ENCODE measurements around the gene SCAF8. TPM values are rescaled to one million over a fixed set of nuclear protein-coding genes. Genes with fewer than 3 reads are reported as not detected.
"Not testable (repeated sequence)": the region's sequence is repeated elsewhere in the genome, so short reads cannot be mapped to it uniquely, and the experiment has no call there.

The SCAF8 gene
- total RNA-seq, 1 experiment from 2014 or later = 44.8 TPM

DNA sequence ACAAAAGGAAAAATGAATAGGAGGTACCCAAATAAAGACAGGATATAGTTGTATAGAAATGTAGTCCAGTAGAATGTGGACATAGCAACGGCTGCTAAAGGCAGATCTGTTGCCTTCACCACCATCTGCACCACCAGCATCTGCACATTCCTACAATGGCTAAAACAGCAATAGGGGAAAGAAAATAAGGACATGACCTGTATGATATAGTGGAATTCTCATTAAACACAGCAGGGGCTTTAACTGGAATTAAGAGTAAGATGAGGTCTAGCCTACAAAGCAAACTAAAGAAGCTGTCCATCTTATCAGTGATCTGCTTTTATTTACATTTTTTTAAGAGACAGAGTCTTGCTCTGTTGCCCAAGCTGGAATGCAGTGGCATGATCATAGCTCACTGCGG is 26.8 kb upstream of the SCAF8 start:
- DNase-seq = no peak
- Histone ChIP-seq H3K4me1 (ENCODE audit: low read length) (no peaks in the 10 kb centered on the region), H3K36me3 (ENCODE audit: insufficient read depth, low read length) (no peaks in the 10 kb centered on the region), H3K9me3 (ENCODE audit: low read length) (no peaks in the 10 kb centered on the region), H3K79me2 (ENCODE audit: low read length) (no peaks in the 10 kb centered on the region), H3K9me2 (replicated peaks; ENCODE audit: insufficient read depth, low read length) (no peaks in the 10 kb centered on the region), H3K4me2 (ENCODE audit: low read depth, low read length, poor library complexity, severe bottlenecking) (no peak overlapping the region), H3K27me3 (ENCODE audit: low read length) (no peaks in the 10 kb centered on the region), H2AFZ (ENCODE audit: low read length) (no peak overlapping the region), H3K4me3 (ENCODE audit: low read length) (no peak overlapping the region), H4K20me1 (ENCODE audit: insufficient read depth, low read depth, low read length) (no peaks in the 10 kb centered on the region), H3K27ac (ENCODE audit: low read length) (no peak overlapping the region), H3K9ac (ENCODE audit: low read length) (no peak overlapping the region)

DNA sequence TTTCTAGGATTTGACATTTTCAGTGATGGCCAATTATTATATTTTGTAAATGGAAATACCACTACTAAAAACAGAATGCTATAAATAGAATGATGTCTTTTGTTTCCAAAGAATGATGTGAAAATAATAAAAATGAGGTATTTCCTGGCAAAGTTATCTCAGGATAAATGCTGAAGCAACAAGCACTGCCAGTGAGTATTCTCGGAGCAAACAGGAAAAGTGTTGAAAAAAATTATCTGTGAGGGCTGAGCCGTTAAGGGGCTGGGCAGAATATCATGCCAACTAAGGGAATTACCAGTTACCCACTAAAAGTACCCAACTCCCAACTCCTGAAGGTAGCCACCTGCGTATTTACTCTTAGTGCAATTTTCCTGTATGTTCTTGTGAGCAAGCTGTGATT is 23.6 kb upstream of the SCAF8 start:
- H3K27ac ChIP-seq (ENCODE audit: low read length) = no peak overlapping the region
- no peaks in the 10 kb centered on the region for H3K27me3 ChIP-seq (ENCODE audit: low read length)
- no peaks in the 10 kb centered on the region for H3K4me1 ChIP-seq (ENCODE audit: low read length)
- H3K36me3 ChIP-seq (ENCODE audit: insufficient read depth, low read length) = no peaks in the 10 kb centered on the region
- H3K9me2 ChIP-seq (replicated peaks; ENCODE audit: insufficient read depth, low read length) = no peaks in the 10 kb centered on the region
- H3K9me3 ChIP-seq (ENCODE audit: low read length) = no peaks in the 10 kb centered on the region
- no peak overlapping the region for H2AFZ ChIP-seq (ENCODE audit: low read length)
- H3K4me3 ChIP-seq (ENCODE audit: low read length) = no peak overlapping the region
- H4K20me1 ChIP-seq (ENCODE audit: insufficient read depth, low read depth, low read length) = no peaks in the 10 kb centered on the region
- DNase-seq = no peak
- no peak overlapping the region for H3K4me2 ChIP-seq (ENCODE audit: low read depth, low read length, poor library complexity, severe bottlenecking)
- no peak overlapping the region for H3K9ac ChIP-seq (ENCODE audit: low read length)
- H3K79me2 ChIP-seq (ENCODE audit: low read length) = no peaks in the 10 kb centered on the region

DNA sequence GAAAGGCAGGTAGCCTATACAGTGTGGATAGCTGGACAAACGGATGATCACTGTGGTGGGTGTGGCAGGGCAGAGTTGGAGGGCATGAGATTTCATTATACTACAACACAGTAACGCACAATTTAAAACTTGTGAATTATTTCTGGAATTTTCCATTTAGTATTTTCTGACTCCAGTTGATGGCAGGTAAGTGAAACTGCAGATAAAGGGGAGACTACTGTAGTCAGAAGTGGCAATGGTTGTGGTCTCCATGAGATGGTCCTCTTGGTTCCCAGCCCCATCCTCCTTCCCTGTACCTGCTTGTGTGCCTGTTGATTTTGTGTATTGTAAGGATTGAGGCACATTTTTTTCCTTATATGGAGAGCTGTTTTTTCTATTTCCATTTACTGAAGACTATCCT is 22.5 kb upstream of the SCAF8 start:
- DNase-seq = no peak
- Histone ChIP-seq H3K27ac (ENCODE audit: low read length) (no peak overlapping the region), H3K4me1 (ENCODE audit: low read length) (no peaks in the 10 kb centered on the region), H3K4me3 (ENCODE audit: low read length) (no peak overlapping the region), H3K9me2 (replicated peaks; ENCODE audit: insufficient read depth, low read length) (0 out of 2 replicates have a peak, but pooled peaks cover 3% of the 10 kb centered on the region), H3K4me2 (ENCODE audit: low read depth, low read length, poor library complexity, severe bottlenecking) (no peak overlapping the region), H3K9ac (ENCODE audit: low read length) (no peak overlapping the region), H3K79me2 (ENCODE audit: low read length) (no peaks in the 10 kb centered on the region), H4K20me1 (ENCODE audit: insufficient read depth, low read depth, low read length) (no peaks in the 10 kb centered on the region), H3K9me3 (ENCODE audit: low read length) (no peaks in the 10 kb centered on the region), H2AFZ (ENCODE audit: low read length) (no peak overlapping the region), H3K36me3 (ENCODE audit: insufficient read depth, low read length) (no peaks in the 10 kb centered on the region), H3K27me3 (ENCODE audit: low read length) (no peaks in the 10 kb centered on the region)

DNA sequence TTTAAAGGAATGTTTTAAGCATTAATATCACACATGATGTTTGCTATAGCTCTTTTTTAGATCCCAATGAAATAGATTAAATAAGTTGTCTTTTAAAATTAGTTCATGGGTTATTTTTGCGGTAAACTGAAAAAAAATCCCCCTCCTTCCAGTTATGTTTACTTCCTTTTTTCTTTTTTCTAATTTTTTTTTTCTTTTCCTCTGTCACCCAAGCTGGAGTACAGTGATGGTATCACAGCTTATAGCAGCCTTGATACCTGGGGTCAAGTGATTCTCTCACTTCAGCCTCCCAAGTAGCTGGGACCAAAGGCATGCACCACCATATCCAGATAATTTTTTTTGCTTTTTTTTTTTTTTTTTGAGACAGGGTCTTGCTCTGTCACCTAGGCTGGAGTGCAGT is 17.8 kb upstream of the SCAF8 start:
- H3K4me1 ChIP-seq (ENCODE audit: low read length) = no peaks in the 10 kb centered on the region
- no peaks in the 10 kb centered on the region for H3K36me3 ChIP-seq (ENCODE audit: insufficient read depth, low read length)
- no peak overlapping the region for H3K9ac ChIP-seq (ENCODE audit: low read length)
- DNase-seq = no peak
- no peak overlapping the region for H3K4me3 ChIP-seq (ENCODE audit: low read length)
- no peaks in the 10 kb centered on the region for H3K79me2 ChIP-seq (ENCODE audit: low read length)
- H3K9me3 ChIP-seq (ENCODE audit: low read length) = no peaks in the 10 kb centered on the region
- no peaks in the 10 kb centered on the region for H4K20me1 ChIP-seq (ENCODE audit: insufficient read depth, low read depth, low read length)
- H3K27me3 ChIP-seq (ENCODE audit: low read length) = no peaks in the 10 kb centered on the region
- H3K9me2 ChIP-seq (replicated peaks; ENCODE audit: insufficient read depth, low read length) = 0 out of 2 replicates have a peak, but pooled peaks cover 3% of the 10 kb centered on the region
- H3K27ac ChIP-seq (ENCODE audit: low read length) = no peak overlapping the region
- no peak overlapping the region for H3K4me2 ChIP-seq (ENCODE audit: low read depth, low read length, poor library complexity, severe bottlenecking)
- H2AFZ ChIP-seq (ENCODE audit: low read length) = no peak overlapping the region

DNA sequence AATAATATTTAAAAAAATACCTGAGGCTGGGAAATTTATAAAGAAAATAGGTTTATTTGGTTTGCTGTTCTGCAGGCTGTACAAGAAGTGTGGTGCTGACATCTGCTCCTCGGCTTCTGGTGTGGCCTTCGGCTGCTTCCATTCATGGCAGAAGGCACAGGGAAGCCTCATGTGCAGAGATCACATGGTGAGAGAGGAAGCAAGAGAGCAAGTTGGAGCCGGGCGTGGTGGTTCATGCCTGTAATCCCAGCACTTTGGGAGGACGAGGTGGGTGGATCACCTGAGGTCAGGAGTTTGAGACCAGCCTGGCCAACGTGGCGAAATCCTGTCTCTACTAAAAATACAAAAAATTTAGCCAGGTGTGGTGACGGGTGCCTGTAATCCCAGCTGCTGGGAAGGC is 16.9 kb upstream of the SCAF8 start:
- H3K9me2 ChIP-seq (replicated peaks; ENCODE audit: insufficient read depth, low read length); H3K9me3 ChIP-seq (ENCODE audit: low read length); H3K36me3 ChIP-seq (ENCODE audit: insufficient read depth, low read length); H3K4me1 ChIP-seq (ENCODE audit: low read length); H4K20me1 ChIP-seq (ENCODE audit: insufficient read depth, low read depth, low read length); H3K27ac ChIP-seq (ENCODE audit: low read length); H3K4me2 ChIP-seq (ENCODE audit: low read depth, low read length, poor library complexity, severe bottlenecking); H2AFZ ChIP-seq (ENCODE audit: low read length); H3K79me2 ChIP-seq (ENCODE audit: low read length); H3K4me3 ChIP-seq (ENCODE audit: low read length); DNase-seq; H3K9ac ChIP-seq (ENCODE audit: low read length); H3K27me3 ChIP-seq (ENCODE audit: low read length): not testable (repeated sequence)

DNA sequence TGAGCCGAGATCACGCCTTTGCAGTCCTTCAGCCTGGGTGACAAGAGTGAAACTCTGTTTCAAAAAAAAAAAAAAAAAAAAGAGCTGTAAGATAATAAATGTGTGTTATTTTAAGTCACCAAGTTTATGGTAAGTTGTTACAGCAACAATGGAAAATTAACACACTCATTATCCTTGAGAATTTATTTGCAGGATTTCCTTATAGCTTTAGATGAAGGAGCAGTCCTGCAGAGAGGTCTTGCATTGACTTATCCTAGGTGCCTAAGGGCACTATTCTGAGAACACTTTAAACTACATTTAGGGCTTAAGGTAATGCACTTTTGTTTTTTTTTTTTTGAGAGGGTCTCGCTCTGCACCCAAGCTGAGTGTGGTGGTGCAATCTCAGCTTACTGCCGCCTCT is 13.8 kb upstream of the SCAF8 start:
- Histone ChIP-seq H4K20me1 (ENCODE audit: insufficient read depth, low read depth, low read length) (no peaks in the 10 kb centered on the region), H3K36me3 (ENCODE audit: insufficient read depth, low read length) (no peaks in the 10 kb centered on the region), H3K4me1 (ENCODE audit: low read length) (no peaks in the 10 kb centered on the region), H3K4me3 (ENCODE audit: low read length) (no peak overlapping the region), H3K9me2 (replicated peaks; ENCODE audit: insufficient read depth, low read length) (0 out of 2 replicates have a peak, but pooled peaks cover 3% of the 10 kb centered on the region), H3K27me3 (ENCODE audit: low read length) (no peaks in the 10 kb centered on the region), H3K9me3 (ENCODE audit: low read length) (no peaks in the 10 kb centered on the region), H3K27ac (ENCODE audit: low read length) (no peak overlapping the region), H3K9ac (ENCODE audit: low read length) (no peak overlapping the region), H3K4me2 (ENCODE audit: low read depth, low read length, poor library complexity, severe bottlenecking) (no peak overlapping the region), H3K79me2 (ENCODE audit: low read length) (no peaks in the 10 kb centered on the region), H2AFZ (ENCODE audit: low read length) (no peak overlapping the region)
- DNase-seq = no peak

DNA sequence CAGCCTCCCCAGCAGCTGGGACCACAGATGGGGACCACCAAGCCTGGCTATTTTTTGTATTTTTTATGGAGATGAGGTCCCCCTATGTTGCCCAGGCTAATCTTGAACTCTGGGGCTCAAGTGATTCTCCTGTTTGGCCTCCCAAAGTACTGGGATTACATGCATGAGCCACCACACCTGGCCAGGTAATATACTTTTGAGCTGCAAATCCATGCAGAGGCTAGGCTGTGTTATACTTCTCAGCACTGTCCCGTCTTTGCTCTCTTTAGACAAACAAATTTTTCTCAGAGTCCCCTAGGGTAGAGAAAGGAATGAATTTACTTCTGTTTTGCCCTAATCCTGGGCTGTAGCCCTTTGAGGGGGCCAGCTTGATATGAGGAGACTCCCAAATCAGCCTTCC is 13.4 kb upstream of the SCAF8 start:
- no peak overlapping the region for H3K27ac ChIP-seq (ENCODE audit: low read length)
- no peak overlapping the region for H2AFZ ChIP-seq (ENCODE audit: low read length)
- no peak overlapping the region for H3K9ac ChIP-seq (ENCODE audit: low read length)
- H3K27me3 ChIP-seq (ENCODE audit: low read length) = no peaks in the 10 kb centered on the region
- no peaks in the 10 kb centered on the region for H3K9me3 ChIP-seq (ENCODE audit: low read length)
- H4K20me1 ChIP-seq (ENCODE audit: insufficient read depth, low read depth, low read length) = no peaks in the 10 kb centered on the region
- no peaks in the 10 kb centered on the region for H3K79me2 ChIP-seq (ENCODE audit: low read length)
- H3K36me3 ChIP-seq (ENCODE audit: insufficient read depth, low read length) = no peaks in the 10 kb centered on the region
- H3K4me2 ChIP-seq (ENCODE audit: low read depth, low read length, poor library complexity, severe bottlenecking) = no peak overlapping the region
- no peaks in the 10 kb centered on the region for H3K4me1 ChIP-seq (ENCODE audit: low read length)
- H3K4me3 ChIP-seq (ENCODE audit: low read length) = no peak overlapping the region
- H3K9me2 ChIP-seq (replicated peaks; ENCODE audit: insufficient read depth, low read length) = 0 out of 2 replicates have a peak, but pooled peaks cover 3% of the 10 kb centered on the region
- no peak for DNase-seq

DNA sequence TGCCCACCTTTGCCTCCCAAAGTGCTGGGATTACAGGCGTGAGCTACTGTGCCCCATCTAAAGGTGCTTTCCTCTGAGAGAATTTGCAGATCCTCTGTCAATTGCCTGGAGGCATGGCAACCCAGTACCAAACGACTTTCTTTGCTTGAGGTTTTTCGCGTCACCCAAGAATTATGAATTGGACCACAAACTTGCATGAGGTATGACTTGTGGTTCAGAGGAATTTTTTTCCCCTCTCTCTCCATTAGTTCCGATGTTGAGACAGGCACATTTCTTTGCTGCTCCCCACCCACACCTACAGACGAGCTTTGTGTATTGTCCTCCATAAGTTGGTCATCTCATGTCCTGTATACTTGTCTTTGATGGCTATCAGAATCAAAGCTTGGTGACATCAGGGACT is 11.8 kb upstream of the SCAF8 start:
- H3K4me1 ChIP-seq (ENCODE audit: low read length) = no peaks in the 10 kb centered on the region
- no peaks in the 10 kb centered on the region for H4K20me1 ChIP-seq (ENCODE audit: insufficient read depth, low read depth, low read length)
- no peaks in the 10 kb centered on the region for H3K9me3 ChIP-seq (ENCODE audit: low read length)
- no peaks in the 10 kb centered on the region for H3K9me2 ChIP-seq (replicated peaks; ENCODE audit: insufficient read depth, low read length)
- H3K4me3 ChIP-seq (ENCODE audit: low read length) = no peak overlapping the region
- H3K79me2 ChIP-seq (ENCODE audit: low read length) = no peaks in the 10 kb centered on the region
- H3K36me3 ChIP-seq (ENCODE audit: insufficient read depth, low read length) = no peaks in the 10 kb centered on the region
- H3K4me2 ChIP-seq (ENCODE audit: low read depth, low read length, poor library complexity, severe bottlenecking) = no peak overlapping the region
- no peak overlapping the region for H3K27ac ChIP-seq (ENCODE audit: low read length)
- no peaks in the 10 kb centered on the region for H3K27me3 ChIP-seq (ENCODE audit: low read length)
- H3K9ac ChIP-seq (ENCODE audit: low read length) = no peak overlapping the region
- DNase-seq = no peak
- H2AFZ ChIP-seq (ENCODE audit: low read length) = no peak overlapping the region

DNA sequence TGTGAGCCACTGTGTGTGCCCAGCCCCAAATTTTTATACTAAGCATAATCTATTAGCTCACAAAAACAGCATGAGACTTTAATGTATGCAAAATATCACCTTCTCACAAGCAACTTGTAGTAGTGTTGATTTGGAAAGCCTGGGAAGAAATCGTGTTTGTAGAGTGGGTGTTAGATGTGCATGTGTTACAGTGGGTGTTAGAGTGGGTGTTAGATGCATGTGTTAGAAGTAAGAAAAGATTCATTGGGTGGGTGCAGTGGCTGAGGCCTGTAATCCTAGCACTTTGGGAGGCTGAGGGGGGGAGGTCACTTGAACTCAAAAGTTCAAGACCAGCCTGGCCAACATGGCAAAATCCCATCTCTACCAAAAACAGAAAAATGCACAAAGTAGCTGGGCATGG is 6.3 kb upstream of the SCAF8 start:
- H3K9me2 ChIP-seq (replicated peaks; ENCODE audit: insufficient read depth, low read length) = no peaks in the 10 kb centered on the region

More for the DNA sequence above, 6.3 kb upstream of the SCAF8 start:
- Histone ChIP-seq H3K36me3 (ENCODE audit: insufficient read depth, low read length) (no peaks in the 10 kb centered on the region), H2AFZ (ENCODE audit: low read length) (no peak overlapping the region), H3K4me3 (ENCODE audit: low read length) (no peak overlapping the region), H3K79me2 (ENCODE audit: low read length) (no peaks in the 10 kb centered on the region), H3K9ac (ENCODE audit: low read length) (no peak overlapping the region), H3K4me2 (ENCODE audit: low read depth, low read length, poor library complexity, severe bottlenecking) (no peak overlapping the region), H3K27ac (ENCODE audit: low read length) (no peak overlapping the region), H3K4me1 (ENCODE audit: low read length) (no peaks in the 10 kb centered on the region), H3K27me3 (ENCODE audit: low read length) (no peaks in the 10 kb centered on the region), H4K20me1 (ENCODE audit: insufficient read depth, low read depth, low read length) (no peaks in the 10 kb centered on the region), H3K9me3 (ENCODE audit: low read length) (no peaks in the 10 kb centered on the region)
- no peak for DNase-seq

Data from Karpas-422 (cell line).